Mesothelial cell of epicardium (in vitro differentiated cells): Measurements from ENCODE around the gene EEF1E1. TPM values are rescaled to one million over a fixed set of nuclear protein-coding genes. Genes with fewer than 3 reads are reported as not detected.
A peak's percentile ranks its signal among the peaks of the same experiment; 100 is the strongest.

Source experiments
- DNase-seq, 2 experiments: peaks; one replicate each; pipeline ENCODE4 v3.0.0; 2021; ENCODE audit warnings: low spot score in 2 of 2; ENCODE audit not compliant: unreplicated experiment in 2 of 2
- H3K27ac Mint-ChIP-seq: 2 replicates; pipeline ENCODE4 v1.8.0; 2021; ENCODE audit warnings: mixed read lengths
- H3K27me3 Mint-ChIP-seq: 2 replicates; pipeline ENCODE4 v1.8.0; 2021; ENCODE audit warnings: low read depth, mixed read lengths
- H3K36me3 Mint-ChIP-seq: 2 replicates; pipeline ENCODE4 v1.8.0; 2021; ENCODE audit warnings: mixed read lengths
- H3K4me1 Mint-ChIP-seq: 2 replicates; pipeline ENCODE4 v1.8.0; 2021; ENCODE audit warnings: mixed read lengths
- H3K4me3 Mint-ChIP-seq: 2 replicates; pipeline ENCODE4 v1.8.0; 2021; ENCODE audit warnings: mild to moderate bottlenecking, moderate library complexity, mixed read lengths
- H3K9me3 Mint-ChIP-seq: 2 replicates; pipeline ENCODE4 v1.8.0; 2021; ENCODE audit warnings: mixed read lengths
- total RNA-seq: library from RNA; stranded (reverse); gene quantifications from 3 replicates; pipeline ENCODE4 v1.2.1, GENCODE V29; 2021
- TF ChIP-seq, protein P1 (sequence below): fragments of 200-600 bp; sonication (generic); IDR thresholded peaks from one replicate; pipeline ENCODE4 v1.5.0; 2021; ENCODE audit warnings: antibody characterized with exemption; ENCODE audit not compliant: unreplicated experiment

EEF1E1 gene
- total RNA-seq, 1 donor from 2014 or later = 34.0 TPM

DNA sequence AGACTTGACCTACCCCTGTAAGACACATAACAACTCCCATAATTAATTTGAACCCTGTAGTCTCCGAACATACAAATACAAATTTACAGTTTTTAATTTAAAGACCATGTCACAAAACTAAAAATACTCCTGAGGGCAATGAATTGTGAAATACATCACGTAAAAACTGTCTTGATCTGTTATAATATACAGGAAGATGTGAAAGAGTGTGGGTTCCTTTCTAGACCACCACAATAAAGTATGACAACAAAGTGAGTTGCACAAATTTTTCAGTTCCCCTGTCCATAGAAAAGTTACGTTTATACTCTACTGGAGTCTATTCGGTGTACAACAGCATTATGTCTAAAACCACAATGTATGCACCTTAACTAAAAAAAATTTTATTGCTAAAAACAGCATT lies 27.2 kb downstream of the EEF1E1 start:
- Mint-ChIP-seq H3K36me3 (peaks cover 13% of the 10 kb centered on the region), H3K27me3 (no peaks in the 10 kb centered on the region), H3K4me1 (peaks cover 13% of the 10 kb centered on the region), H3K4me3 (no peak overlapping the region), H3K9me3 (peaks cover 6% of the 10 kb centered on the region), H3K27ac (no peak overlapping the region)
- no peak for DNase-seq
- TF ChIP-seq, protein P1, sequence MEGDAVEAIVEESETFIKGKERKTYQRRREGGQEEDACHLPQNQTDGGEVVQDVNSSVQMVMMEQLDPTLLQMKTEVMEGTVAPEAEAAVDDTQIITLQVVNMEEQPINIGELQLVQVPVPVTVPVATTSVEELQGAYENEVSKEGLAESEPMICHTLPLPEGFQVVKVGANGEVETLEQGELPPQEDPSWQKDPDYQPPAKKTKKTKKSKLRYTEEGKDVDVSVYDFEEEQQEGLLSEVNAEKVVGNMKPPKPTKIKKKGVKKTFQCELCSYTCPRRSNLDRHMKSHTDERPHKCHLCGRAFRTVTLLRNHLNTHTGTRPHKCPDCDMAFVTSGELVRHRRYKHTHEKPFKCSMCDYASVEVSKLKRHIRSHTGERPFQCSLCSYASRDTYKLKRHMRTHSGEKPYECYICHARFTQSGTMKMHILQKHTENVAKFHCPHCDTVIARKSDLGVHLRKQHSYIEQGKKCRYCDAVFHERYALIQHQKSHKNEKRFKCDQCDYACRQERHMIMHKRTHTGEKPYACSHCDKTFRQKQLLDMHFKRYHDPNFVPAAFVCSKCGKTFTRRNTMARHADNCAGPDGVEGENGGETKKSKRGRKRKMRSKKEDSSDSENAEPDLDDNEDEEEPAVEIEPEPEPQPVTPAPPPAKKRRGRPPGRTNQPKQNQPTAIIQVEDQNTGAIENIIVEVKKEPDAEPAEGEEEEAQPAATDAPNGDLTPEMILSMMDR = no peak

DNA sequence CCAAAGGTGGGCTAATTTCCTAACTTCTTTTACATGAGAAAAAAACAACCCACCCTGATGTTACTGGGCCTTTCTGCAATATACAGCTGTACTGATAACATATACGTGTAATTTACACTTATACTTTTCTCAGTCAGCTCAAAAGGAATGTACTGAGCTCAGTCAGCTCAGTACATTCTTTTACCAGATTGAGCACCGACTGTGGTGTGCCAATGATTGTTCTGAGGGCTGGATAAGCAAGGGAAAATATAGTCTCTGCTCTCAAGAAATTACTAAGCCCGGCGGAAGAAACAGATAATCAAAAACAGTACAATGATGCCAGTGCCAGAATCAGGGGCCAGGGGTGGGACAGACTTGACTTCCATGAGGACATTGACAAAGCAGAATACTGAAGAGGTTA lies 28.1 kb downstream of the EEF1E1 start:
- Mint-ChIP-seq H3K4me3 (no peak overlapping the region), H3K4me1 (peaks cover 17% of the 10 kb centered on the region), H3K36me3 (peaks cover 13% of the 10 kb centered on the region), H3K27me3 (no peaks in the 10 kb centered on the region), H3K27ac (no peak overlapping the region), H3K9me3 (peaks cover 6% of the 10 kb centered on the region)
- DNase-seq = no peak
- TF ChIP-seq, protein P1 = no peak

DNA sequence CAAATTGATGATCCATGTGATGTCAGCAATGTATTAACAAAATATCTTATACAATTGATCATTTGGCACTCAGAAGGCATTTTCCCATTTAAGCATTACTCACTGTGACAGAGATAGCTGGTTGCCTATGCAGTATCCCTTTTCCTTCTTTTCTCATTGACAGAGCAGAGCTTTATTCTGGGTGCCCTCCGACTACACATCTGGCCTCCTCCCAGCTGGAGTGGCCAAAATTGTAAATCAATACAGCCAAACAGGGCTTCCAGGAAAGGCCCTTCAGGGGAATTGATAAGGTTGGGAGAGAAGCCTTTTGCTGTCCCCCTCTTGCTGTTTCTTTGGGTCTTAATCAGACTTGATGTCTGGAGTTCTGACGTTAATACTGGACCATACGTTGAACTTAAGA lies 28.6 kb downstream of the EEF1E1 start:
- no peaks in the 10 kb centered on the region for H3K27me3 Mint-ChIP-seq
- TF ChIP-seq, protein P1 = no peak
- H3K36me3 Mint-ChIP-seq = peaks cover 13% of the 10 kb centered on the region
- DNase-seq = no peak
- H3K9me3 Mint-ChIP-seq = peaks cover 6% of the 10 kb centered on the region
- H3K4me1 Mint-ChIP-seq = peaks cover 22% of the 10 kb centered on the region
- H3K27ac Mint-ChIP-seq = no peak overlapping the region
- H3K4me3 Mint-ChIP-seq = no peak overlapping the region

DNA sequence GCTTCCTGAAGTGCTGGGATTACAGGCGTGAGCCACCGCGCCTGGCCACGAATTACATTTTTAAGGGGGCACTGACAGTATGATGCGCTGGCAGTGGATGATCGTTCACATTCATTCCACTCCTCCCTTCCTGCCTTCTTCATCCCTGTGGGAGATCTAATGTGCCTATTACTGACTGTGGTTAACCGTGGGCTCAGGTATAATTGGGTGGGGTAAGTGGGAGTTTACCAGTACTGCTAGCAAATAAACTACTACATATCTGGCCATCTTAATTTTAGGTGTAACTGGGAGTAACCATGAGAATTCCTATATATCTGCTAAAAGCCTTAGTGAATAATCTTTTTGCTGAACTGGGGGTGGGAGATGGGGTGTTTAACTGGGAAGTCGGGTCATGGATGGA lies 31.6 kb downstream of the EEF1E1 start:
- no peaks in the 10 kb centered on the region for H3K36me3 Mint-ChIP-seq
- peaks cover 26% of the 10 kb centered on the region for H3K4me1 Mint-ChIP-seq
- H3K9me3 Mint-ChIP-seq = peaks cover 3% of the 10 kb centered on the region
- H3K27me3 Mint-ChIP-seq = no peaks in the 10 kb centered on the region
- DNase-seq = no peak
- peak overlapping the region; percentile 78 for H3K27ac Mint-ChIP-seq
- H3K4me3 Mint-ChIP-seq = no peak overlapping the region
- TF ChIP-seq, protein P1 = no peak

DNA sequence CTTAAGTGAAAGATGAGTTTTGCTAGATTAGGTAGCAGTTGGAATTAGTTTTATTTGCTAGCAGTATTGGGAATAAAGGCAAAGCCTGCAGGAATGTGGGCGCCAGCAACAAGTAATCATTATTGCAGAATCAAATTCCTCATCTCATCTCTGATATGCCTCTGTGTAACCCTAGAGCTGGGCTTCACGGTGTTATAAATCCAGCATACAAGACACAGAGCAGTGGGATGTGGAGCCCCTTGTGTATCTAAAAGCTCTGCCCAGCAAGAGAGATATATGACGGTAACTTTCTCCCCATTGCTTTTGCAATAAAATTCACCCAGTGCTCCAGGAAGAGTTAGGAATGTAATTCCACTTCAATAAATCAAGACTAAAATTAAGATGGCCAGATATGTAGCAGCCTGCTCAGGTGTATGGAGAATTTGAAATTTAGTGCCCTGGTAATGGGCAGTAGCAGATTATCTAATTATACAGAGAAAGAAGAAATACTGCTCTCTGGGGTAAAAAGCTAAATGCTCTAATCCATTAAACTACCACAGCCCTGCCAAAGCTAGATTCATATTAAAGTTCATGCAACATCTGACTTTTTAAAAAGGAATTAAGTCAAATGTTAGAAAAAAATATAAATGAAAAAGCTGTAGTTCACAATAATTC lies 32.6 kb downstream of the EEF1E1 start:
- DNase-seq = no peak
- peaks cover 29% of the 10 kb centered on the region for H3K4me1 Mint-ChIP-seq
- TF ChIP-seq, protein P1 = no peak
- no peaks in the 10 kb centered on the region for H3K9me3 Mint-ChIP-seq
- no peaks in the 10 kb centered on the region for H3K27me3 Mint-ChIP-seq
- no peak overlapping the region for H3K4me3 Mint-ChIP-seq
- peak overlapping the region; percentile 51 for H3K27ac Mint-ChIP-seq
- H3K36me3 Mint-ChIP-seq = no peaks in the 10 kb centered on the region
